ENCODE data around the gene CNTNAP2.

CNTNAP2 gene

GRCh38 chr7:148161776-148162175, 2045.2 kb downstream of the CNTNAP2 start:
- TF ChIP-seq Cebpa-rat (IDR thresholded peaks at IDR 0.05), result no peak
- H3K4me1 ChIP-seq, result no peaks in the 10 kb centered on the region
- H4K20me1 ChIP-seq, result no peaks in the 10 kb centered on the region
- H3K4me2 ChIP-seq, result no peak overlapping the region
- H3K4me3 ChIP-seq, result no peak overlapping the region
- no peaks in the 10 kb centered on the region for H3K27me3 ChIP-seq
- no peak overlapping the region for H3K9ac ChIP-seq
- no peaks in the 10 kb centered on the region for H3K36me3 ChIP-seq
- no peaks in the 10 kb centered on the region for H3K9me3 ChIP-seq
- no peak overlapping the region for H3K27ac ChIP-seq

DNA sequence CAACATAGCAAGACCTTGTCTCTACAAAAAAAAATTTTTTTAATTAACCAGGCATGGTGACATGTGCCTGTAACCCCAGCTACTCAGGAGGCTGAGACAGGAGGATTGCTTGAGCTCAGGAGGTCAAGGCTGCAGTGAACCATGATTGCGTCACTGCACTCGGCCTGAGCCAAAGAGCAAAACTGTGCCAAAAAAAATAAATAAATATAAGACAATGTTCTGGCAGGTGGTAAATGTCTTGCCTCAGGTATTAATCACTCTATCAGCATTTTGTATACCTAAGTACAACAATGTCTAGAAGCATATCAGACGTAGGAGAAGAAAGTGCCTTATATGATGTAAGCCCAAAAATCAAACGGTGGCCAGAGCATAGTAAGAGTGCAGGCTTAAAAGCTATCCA, 2046.2 kb downstream of the CNTNAP2 start:
- Histone ChIP-seq H3K4me3 (no peak overlapping the region), H3K4me1 (no peaks in the 10 kb centered on the region), H3K4me2 (no peak overlapping the region), H3K27ac (no peak overlapping the region), H3K9me3 (no peaks in the 10 kb centered on the region), H3K9ac (no peak overlapping the region), H3K36me3 (no peaks in the 10 kb centered on the region), H4K20me1 (no peaks in the 10 kb centered on the region), H3K27me3 (no peaks in the 10 kb centered on the region)
- no peak for TF ChIP-seq Cebpa-rat (IDR thresholded peaks at IDR 0.05)

- Histone ChIP-seq H3K9me3 (no peaks in the 10 kb centered on the region), H3K27me3 (no peaks in the 10 kb centered on the region), H3K27ac (no peak overlapping the region), H3K4me1 (no peaks in the 10 kb centered on the region), H3K4me2 (no peak overlapping the region), H4K20me1 (no peaks in the 10 kb centered on the region), H3K36me3 (no peaks in the 10 kb centered on the region), H3K4me3 (no peak overlapping the region), H3K9ac (no peak overlapping the region)
- TF ChIP-seq Cebpa-rat (IDR thresholded peaks at IDR 0.05), result no peak
These were observed 2046.6 kb downstream of the CNTNAP2 start for GRCh38 chr7:148163246-148163645.

DNA sequence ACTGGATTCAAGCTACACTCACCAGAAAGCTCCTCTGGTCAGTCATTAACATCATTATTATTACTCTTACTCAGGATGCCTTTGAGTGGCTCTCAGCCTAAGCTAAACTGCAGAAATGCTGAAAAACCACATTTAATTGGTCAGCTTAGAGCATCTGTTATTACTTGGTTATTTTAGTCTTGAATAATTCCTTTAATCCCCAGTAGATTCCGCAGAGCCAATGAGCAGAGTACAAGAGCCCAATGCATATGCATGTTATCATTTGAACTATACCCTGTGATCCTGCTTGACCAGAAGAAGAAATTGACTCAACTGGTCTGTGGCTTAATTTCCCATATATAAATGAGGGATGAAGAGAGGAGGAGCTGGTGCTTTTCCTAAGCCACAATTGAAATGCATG, 2056.3 kb downstream of the CNTNAP2 start:
- Histone ChIP-seq H3K4me1 (no peaks in the 10 kb centered on the region), H3K9ac (no peak overlapping the region), H3K4me3 (no peak overlapping the region), H3K9me3 (no peaks in the 10 kb centered on the region), H4K20me1 (no peaks in the 10 kb centered on the region), H3K27me3 (no peaks in the 10 kb centered on the region), H3K4me2 (no peak overlapping the region), H3K27ac (no peak overlapping the region), H3K36me3 (no peaks in the 10 kb centered on the region)
- no peak for TF ChIP-seq Cebpa-rat (IDR thresholded peaks at IDR 0.05)

GRCh38 chr7:148173369-148173768, 2056.8 kb downstream of the CNTNAP2 start:
- H3K4me3 ChIP-seq, result no peak overlapping the region
- H3K27ac ChIP-seq, result no peak overlapping the region
- no peak for TF ChIP-seq Cebpa-rat (IDR thresholded peaks at IDR 0.05)
- H4K20me1 ChIP-seq, result no peaks in the 10 kb centered on the region
- no peak overlapping the region for H3K9ac ChIP-seq
- H3K27me3 ChIP-seq, result no peaks in the 10 kb centered on the region
- no peaks in the 10 kb centered on the region for H3K36me3 ChIP-seq
- H3K9me3 ChIP-seq, result no peaks in the 10 kb centered on the region
- no peak overlapping the region for H3K4me2 ChIP-seq
- no peaks in the 10 kb centered on the region for H3K4me1 ChIP-seq

GRCh38 chr7:148174376-148174775, 2057.8 kb downstream of the CNTNAP2 start:
- Histone ChIP-seq H3K36me3 (no peaks in the 10 kb centered on the region), H3K4me3 (no peak overlapping the region), H3K4me1 (no peaks in the 10 kb centered on the region), H3K4me2 (no peak overlapping the region), H4K20me1 (no peaks in the 10 kb centered on the region), H3K9ac (no peak overlapping the region), H3K27me3 (no peaks in the 10 kb centered on the region), H3K27ac (no peak overlapping the region), H3K9me3 (no peaks in the 10 kb centered on the region)
- TF ChIP-seq Cebpa-rat (IDR thresholded peaks at IDR 0.05), result no peak

- Histone ChIP-seq H3K27me3 (no peaks in the 10 kb centered on the region), H3K9ac (no peak overlapping the region)
These were observed 2058.9 kb downstream of the CNTNAP2 start for GRCh38 chr7:148175512-148175911.

DNA sequence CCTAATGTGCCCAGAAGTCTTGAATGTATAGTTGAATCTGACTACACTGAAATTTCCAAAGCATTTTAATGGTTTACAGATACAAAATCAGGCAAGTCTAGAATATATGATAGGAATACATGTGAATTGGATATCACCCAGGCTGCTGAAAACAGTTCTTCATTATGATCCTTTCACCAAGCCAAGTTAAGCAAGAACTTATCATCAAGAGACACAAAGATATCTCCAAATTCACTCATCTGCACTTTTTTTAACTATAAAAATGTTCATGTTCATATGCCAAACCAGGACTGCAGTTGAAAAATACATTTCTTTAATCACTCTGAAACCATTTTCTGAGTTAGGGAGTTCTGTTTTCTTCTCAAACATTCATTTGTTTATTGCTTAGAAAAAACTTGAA, 2061.4 kb downstream of the CNTNAP2 start:
- no peaks in the 10 kb centered on the region for H3K9me3 ChIP-seq
- TF ChIP-seq Cebpa-rat (IDR thresholded peaks at IDR 0.05), result no peak

More at GRCh38 chr7:148175512-148175911, 2058.9 kb downstream of the CNTNAP2 start:
- no peak overlapping the region for H3K27ac ChIP-seq
- no peaks in the 10 kb centered on the region for H3K36me3 ChIP-seq
- no peak overlapping the region for H3K4me2 ChIP-seq
- H3K9me3 ChIP-seq, result no peaks in the 10 kb centered on the region
- H3K4me3 ChIP-seq, result no peak overlapping the region
- TF ChIP-seq Cebpa-rat (IDR thresholded peaks at IDR 0.05), result no peak
- H3K4me1 ChIP-seq, result no peaks in the 10 kb centered on the region
- H4K20me1 ChIP-seq, result no peaks in the 10 kb centered on the region

DNA sequence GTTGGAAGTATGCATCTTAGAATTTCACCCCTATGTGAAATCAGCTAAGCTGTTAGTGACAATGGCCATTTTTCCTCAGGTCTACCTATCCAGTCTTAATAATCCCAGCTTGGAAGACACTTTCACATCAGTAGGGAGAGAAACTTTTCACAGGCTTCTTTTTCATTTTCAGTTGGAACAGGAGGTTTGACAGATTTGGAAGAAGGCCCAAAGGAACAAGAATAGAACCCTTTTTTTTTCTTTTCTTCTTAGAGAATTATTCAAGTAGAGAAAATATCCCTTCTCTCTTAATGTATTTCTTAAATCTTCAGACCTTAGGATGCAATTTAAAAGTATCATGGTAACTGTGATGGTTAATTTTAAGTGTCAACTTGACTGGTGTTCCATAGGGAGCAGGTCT, 2063.5 kb downstream of the CNTNAP2 start:
- Histone ChIP-seq H3K4me2 (no peak overlapping the region), H3K27ac (no peak overlapping the region), H3K9ac (no peak overlapping the region), H4K20me1 (no peaks in the 10 kb centered on the region), H3K4me3 (no peak overlapping the region), H3K36me3 (no peaks in the 10 kb centered on the region), H3K9me3 (no peaks in the 10 kb centered on the region), H3K4me1 (no peaks in the 10 kb centered on the region), H3K27me3 (no peaks in the 10 kb centered on the region)
- no peak for TF ChIP-seq Cebpa-rat (IDR thresholded peaks at IDR 0.05)

More for the DNA sequence above, 2061.4 kb downstream of the CNTNAP2 start:
- no peak overlapping the region for H3K4me3 ChIP-seq
- H4K20me1 ChIP-seq, result no peaks in the 10 kb centered on the region
- H3K4me2 ChIP-seq, result no peak overlapping the region
- no peaks in the 10 kb centered on the region for H3K36me3 ChIP-seq
- H3K9ac ChIP-seq, result no peak overlapping the region
- no peaks in the 10 kb centered on the region for H3K27me3 ChIP-seq
- no peaks in the 10 kb centered on the region for H3K4me1 ChIP-seq
- H3K27ac ChIP-seq, result no peak overlapping the region

DNA sequence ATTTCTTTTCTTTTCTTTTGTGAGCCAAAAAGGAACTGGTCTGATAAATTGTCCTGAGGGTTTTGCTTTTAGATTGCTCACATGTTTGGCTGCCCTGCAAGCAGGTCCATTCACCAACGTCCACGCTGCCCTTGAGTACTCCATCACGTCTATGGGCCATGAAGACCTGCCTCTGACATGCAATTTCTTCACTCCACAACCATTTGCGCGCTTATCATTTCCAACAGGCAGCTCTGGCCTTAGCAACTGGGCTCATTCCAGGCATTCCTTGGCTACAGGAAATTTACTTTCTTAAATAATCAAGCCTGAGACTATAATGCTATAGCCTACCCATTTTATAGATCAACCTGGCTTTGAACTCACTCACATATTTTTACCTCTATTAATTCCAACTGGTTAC, 2065.7 kb downstream of the CNTNAP2 start:
- H3K4me2 ChIP-seq, result no peak overlapping the region
- H3K4me1 ChIP-seq, result no peaks in the 10 kb centered on the region
- H3K9ac ChIP-seq, result no peak overlapping the region
- H3K9me3 ChIP-seq, result no peaks in the 10 kb centered on the region
- no peak overlapping the region for H3K27ac ChIP-seq
- H3K36me3 ChIP-seq, result no peaks in the 10 kb centered on the region
- no peak overlapping the region for H3K4me3 ChIP-seq
- no peak for TF ChIP-seq Cebpa-rat (IDR thresholded peaks at IDR 0.05)
- H4K20me1 ChIP-seq, result no peaks in the 10 kb centered on the region
- H3K27me3 ChIP-seq, result no peaks in the 10 kb centered on the region

- no peaks in the 10 kb centered on the region for H4K20me1 ChIP-seq
- TF ChIP-seq Cebpa-rat (IDR thresholded peaks at IDR 0.05), result no peak
- no peak overlapping the region for H3K27ac ChIP-seq
- H3K36me3 ChIP-seq, result no peaks in the 10 kb centered on the region
- no peaks in the 10 kb centered on the region for H3K4me1 ChIP-seq
- H3K9me3 ChIP-seq, result no peaks in the 10 kb centered on the region
- H3K4me2 ChIP-seq, result no peak overlapping the region
- H3K9ac ChIP-seq, result no peak overlapping the region
- H3K4me3 ChIP-seq, result no peak overlapping the region
- no peaks in the 10 kb centered on the region for H3K27me3 ChIP-seq
These were observed 2068.4 kb downstream of the CNTNAP2 start for GRCh38 chr7:148185041-148185440.
